ENCODE data around the gene GP5. TPM values are rescaled to one million over a fixed set of nuclear protein-coding genes. Genes with fewer than 3 reads are reported as not detected.

The GP5 gene
- total RNA-seq, 1 donor from 2014 or later: 0.23 TPM

- no peak for DNase-seq (ENCODE audit: low spot score)
- H3K36me3 Mint-ChIP-seq (ENCODE audit: low read depth, unreplicated experiment): peaks cover 8% of the 10 kb centered on the region
- peaks cover 3% of the 10 kb centered on the region for H3K27me3 Mint-ChIP-seq (ENCODE audit: unreplicated experiment)
- H3K4me1 Mint-ChIP-seq (ENCODE audit: unreplicated experiment): peaks cover 10% of the 10 kb centered on the region
- no peak overlapping the region for H3K4me3 Mint-ChIP-seq (ENCODE audit: unreplicated experiment)
- H3K27ac Mint-ChIP-seq (ENCODE audit: unreplicated experiment): no peak overlapping the region
- TF ChIP-seq CTCF (IDR thresholded peaks at IDR 0.05; ENCODE audit: unreplicated experiment): no peak
- H3K9me3 Mint-ChIP-seq (ENCODE audit: unreplicated experiment): no peaks in the 10 kb centered on the region
Measured at GRCh38 chr3:194387926-194388418, 11.1 kb downstream of the GP5 start.

GRCh38 chr3:194387276-194387675, 11.8 kb downstream of the GP5 start:
- Mint-ChIP-seq H3K27me3 (ENCODE audit: unreplicated experiment) (peaks cover 3% of the 10 kb centered on the region), H3K9me3 (ENCODE audit: unreplicated experiment) (no peaks in the 10 kb centered on the region), H3K27ac (ENCODE audit: unreplicated experiment) (no peak overlapping the region), H3K4me3 (ENCODE audit: unreplicated experiment) (no peak overlapping the region), H3K36me3 (ENCODE audit: low read depth, unreplicated experiment) (peaks cover 8% of the 10 kb centered on the region), H3K4me1 (ENCODE audit: unreplicated experiment) (peaks cover 16% of the 10 kb centered on the region)
- no peak for TF ChIP-seq CTCF (IDR thresholded peaks at IDR 0.05; ENCODE audit: unreplicated experiment)
- DNase-seq (ENCODE audit: low spot score): no peak

- no peak for DNase-seq (ENCODE audit: low spot score)
- no peaks in the 10 kb centered on the region for H3K9me3 Mint-ChIP-seq (ENCODE audit: unreplicated experiment)
- peaks cover 18% of the 10 kb centered on the region for H3K4me1 Mint-ChIP-seq (ENCODE audit: unreplicated experiment)
- no peak overlapping the region for H3K27ac Mint-ChIP-seq (ENCODE audit: unreplicated experiment)
- TF ChIP-seq CTCF (IDR thresholded peaks at IDR 0.05; ENCODE audit: unreplicated experiment): no peak
- peaks cover 3% of the 10 kb centered on the region for H3K27me3 Mint-ChIP-seq (ENCODE audit: unreplicated experiment)
- no peak overlapping the region for H3K4me3 Mint-ChIP-seq (ENCODE audit: unreplicated experiment)
- H3K36me3 Mint-ChIP-seq (ENCODE audit: low read depth, unreplicated experiment): peaks cover 8% of the 10 kb centered on the region
Measured at GRCh38 chr3:194386648-194387047, 12.4 kb downstream of the GP5 start.

GRCh38 chr3:194386066-194386465, 13.0 kb downstream of the GP5 start:
- peaks cover 8% of the 10 kb centered on the region for H3K36me3 Mint-ChIP-seq (ENCODE audit: low read depth, unreplicated experiment)
- peaks cover 20% of the 10 kb centered on the region for H3K4me1 Mint-ChIP-seq (ENCODE audit: unreplicated experiment)
- no peak for DNase-seq (ENCODE audit: low spot score)
- no peak for TF ChIP-seq CTCF (IDR thresholded peaks at IDR 0.05; ENCODE audit: unreplicated experiment)
- no peak overlapping the region for H3K4me3 Mint-ChIP-seq (ENCODE audit: unreplicated experiment)
- no peaks in the 10 kb centered on the region for H3K9me3 Mint-ChIP-seq (ENCODE audit: unreplicated experiment)
- H3K27me3 Mint-ChIP-seq (ENCODE audit: unreplicated experiment): peaks cover 3% of the 10 kb centered on the region
- H3K27ac Mint-ChIP-seq (ENCODE audit: unreplicated experiment): no peak overlapping the region

- Mint-ChIP-seq H3K4me1 (ENCODE audit: unreplicated experiment) (peaks cover 31% of the 10 kb centered on the region), H3K9me3 (ENCODE audit: unreplicated experiment) (no peaks in the 10 kb centered on the region), H3K4me3 (ENCODE audit: unreplicated experiment) (no peak overlapping the region), H3K36me3 (ENCODE audit: low read depth, unreplicated experiment) (no peaks in the 10 kb centered on the region), H3K27ac (ENCODE audit: unreplicated experiment) (no peak overlapping the region), H3K27me3 (ENCODE audit: unreplicated experiment) (peaks cover 6% of the 10 kb centered on the region)
- TF ChIP-seq CTCF (IDR thresholded peaks at IDR 0.05; ENCODE audit: unreplicated experiment): no peak
- no peak for DNase-seq (ENCODE audit: low spot score)
Measured at GRCh38 chr3:194384569-194385001, 14.5 kb downstream of the GP5 start.
